K562 (cell line): ENCODE data around the gene OR52E4. TPM values are rescaled to one million over a fixed set of nuclear protein-coding genes. Genes with fewer than 3 reads are reported as not detected.

Experiments used
- ATAC-seq: fragments of 200-7000 bp; cut with Tn5 transposase; 3 replicates; pipeline ENCODE4 v1.9.1; 2020; ENCODE audit warnings: moderate library complexity
- BruUV-seq: library from RNA; stranded (reverse); fragments of 400-500 nt; replicated peaks from 2 replicates; lab custom pipeline; 2021; lab: Mats Ljungman, UMichigan
- CTCF ChIA-PET: fragments of 300-600 bp; formaldehyde crosslinking; extraction: SDS; loops from one replicate; lab custom pipeline; 2021; ENCODE audit warnings: low intra/inter-chr PET ratio; lab: Yijun Ruan, JAX
- POLR2A ChIA-PET: fragments of 300-600, 350-650 bp; sonication (Branson Sonifier 250); formaldehyde crosslinking; extraction: SDS; loops from one replicate; lab custom pipeline; 2021; ENCODE audit warnings: antibody characterized with exemption, inconsistent platforms; lab: Yijun Ruan, JAX
- DNase-seq, 4 experiments: peaks; one replicate each; pipeline versions ENCODE4 v3.0.0 to v3.0.0-alpha.2; 2011 to 2018; ENCODE audit warnings: low spot score in 3 of 4, mixed read lengths in 3 of 4; ENCODE audit errors: extremely low read depth in 1 of 4
- FAIRE-seq: peaks from 2 replicates; lab custom pipeline; 2011; peaks lifted over from hg19 to GRCh38; lab: Jason Lieb, UNC
- H2AFZ ChIP-seq: 2 replicates; pipeline ENCODE4 v1.6.0; 2011; ENCODE audit warnings: low read depth, low read length, control low read depth, inconsistent platforms
- H3K27ac ChIP-seq: fragments of 200-600 bp; 3 replicates; pipeline ENCODE4 v1.8.0; 2011; ENCODE audit warnings: low read depth, mild to moderate bottlenecking, control low read depth, inconsistent platforms, low read length, moderate library complexity, mixed read lengths; ENCODE audit errors: extremely low read depth
- H3K27me3 ChIP-seq, 2 experiments: fragments of 300-600 bp in 1 of 2; 2 replicates in 1 of 2; 3 replicates in 1 of 2; pipeline versions ENCODE4 v1.6.0 to v1.8.0; 2011; ENCODE audit warnings: inconsistent platforms in 2 of 2, low read length in 2 of 2, mild to moderate bottlenecking in 1 of 2, mixed read lengths in 1 of 2, moderate library complexity in 1 of 2; ENCODE audit not compliant: control insufficient read depth in 2 of 2, insufficient read depth in 2 of 2
- H3K36me3 ChIP-seq: fragments of 300-600 bp; 3 replicates; pipeline ENCODE4 v1.8.0; 2011; ENCODE audit warnings: mild to moderate bottlenecking, low read length, inconsistent platforms; ENCODE audit not compliant: control insufficient read depth, insufficient read depth
- H3K4me1 ChIP-seq, 2 experiments: fragments of 200-600 bp in 1 of 2; replicated peaks in 1 of 2; 2 replicates in 1 of 2; 3 replicates in 1 of 2; pipeline versions ENCODE4 v1.5.1 to v1.8.0; 2011; ENCODE audit warnings: inconsistent platforms in 2 of 2, low read length in 2 of 2, mild to moderate bottlenecking in 1 of 2, mixed read lengths in 1 of 2, moderate library complexity in 1 of 2; ENCODE audit not compliant: control insufficient read depth in 2 of 2, insufficient read depth in 2 of 2
- H3K4me2 ChIP-seq: 2 replicates; pipeline ENCODE4 v1.6.1; 2011; ENCODE audit warnings: low read length, control low read depth, inconsistent platforms, mixed read lengths; ENCODE audit not compliant: insufficient read depth
- H3K4me3 ChIP-seq: fragments of 200-600 bp; sonication (generic), shearing (Covaris generic); 2 replicates; pipeline ENCODE4 v1.5.1; 2016; ENCODE audit warnings: control low read depth, inconsistent platforms
- H3K79me2 ChIP-seq: fragments of 200-600 bp; 3 replicates; pipeline ENCODE4 v1.8.0; 2011; ENCODE audit warnings: low read length, inconsistent platforms; ENCODE audit not compliant: control insufficient read depth, insufficient read depth
- H3K9ac ChIP-seq, 2 experiments: 2 replicates each; pipeline versions ENCODE4 v1.6.0 to v1.6.1; 2011; ENCODE audit warnings: low read depth in 2 of 2, low read length in 2 of 2, control low read depth in 1 of 2, inconsistent platforms in 1 of 2, mild to moderate bottlenecking in 1 of 2, mixed read lengths in 1 of 2; ENCODE audit not compliant: insufficient read depth in 1 of 2
- H3K9me1 ChIP-seq: one replicate; pipeline ENCODE4 v1.6.0; 2011; ENCODE audit warnings: inconsistent platforms, mild to moderate bottlenecking, low read length, moderate library complexity; ENCODE audit not compliant: control insufficient read depth, insufficient read depth
- H3K9me3 ChIP-seq: replicated peaks from 2 replicates; pipeline ENCODE4 v1.5.1; 2011; ENCODE audit warnings: low read depth, low read length, inconsistent platforms; ENCODE audit not compliant: control insufficient read depth, insufficient read depth
- H4K20me1 ChIP-seq: replicated peaks from 2 replicates; pipeline ENCODE4 v1.6.1; 2011; ENCODE audit warnings: low read length, inconsistent platforms, mixed read lengths; ENCODE audit not compliant: control insufficient read depth, insufficient read depth
- CTCF ChIP-seq, 3 experiments: IDR thresholded peaks in 2 of 3; conservative IDR thresholded peaks in 1 of 3; 2 replicates each; pipeline ENCODE4 v1.5.1; 2011 to 2012; ENCODE audit warnings: low read length in 3 of 3, mild to moderate bottlenecking in 3 of 3, control low read depth in 2 of 3, improper control_type of control experiment in 1 of 3, inconsistent platforms in 1 of 3, low read depth in 1 of 3, mixed read lengths in 1 of 3, moderate library complexity in 1 of 3; ENCODE audit not compliant: insufficient read depth in 2 of 3
- DLX4 ChIP-seq: fragments of 250-450 bp; sonication (Bioruptor Pico); IDR thresholded peaks from 2 replicates; pipeline ENCODE4 v1.6.1; 2021; ENCODE audit warnings: mild to moderate bottlenecking
- E2F5 ChIP-seq: sonication (generic); formaldehyde crosslinking; IDR thresholded peaks from 2 replicates; pipeline ENCODE4 v1.8.0; 2022; ENCODE audit warnings: mild to moderate bottlenecking, missing genetic modification reagents
- ELF4 ChIP-seq: fragments of 450-650 bp; formaldehyde crosslinking; IDR thresholded peaks from 2 replicates; pipeline ENCODE4 v1.4.0; 2022; ENCODE audit warnings: missing genetic modification characterization
- HNRNPLL ChIP-seq: fragments of 200-400 bp; formaldehyde crosslinking; IDR thresholded peaks from 2 replicates; pipeline ENCODE4 v1.6.1; 2017; ENCODE audit warnings: low read length, low read depth, mild to moderate bottlenecking; ENCODE audit not compliant: poor library complexity, severe bottlenecking
- KAT8 ChIP-seq: fragments of 450-650 bp; IDR thresholded peaks from 2 replicates; pipeline ENCODE4 v1.6.1; 2016; ENCODE audit warnings: low read depth, mild to moderate bottlenecking
- MAZ ChIP-seq, 2 experiments: fragments of 450-650 bp in 1 of 2; sonication (generic) in 1 of 2; formaldehyde crosslinking; IDR thresholded peaks in 1 of 2; conservative IDR thresholded peaks in 1 of 2; 2 replicates each; pipeline versions ENCODE4 v1.4.0 to v1.5.0; 2020; ENCODE audit warnings: mild to moderate bottlenecking in 1 of 2, missing genetic modification reagents in 1 of 2
- MIER1 ChIP-seq: fragments of 450-650 bp; IDR thresholded peaks from 2 replicates; pipeline ENCODE4 v1.6.1; 2016; ENCODE audit warnings: antibody characterized with exemption, mild to moderate bottlenecking, low read depth
- TAL1 ChIP-seq: fragments of 450-650 bp; IDR thresholded peaks from 2 replicates; pipeline ENCODE4 v1.6.1; 2016; ENCODE audit warnings: mild to moderate bottlenecking
- ZFPM2 ChIP-seq: fragments of 250-450 bp; sonication (Bioruptor Pico); IDR thresholded peaks from 2 replicates; pipeline ENCODE4 v1.5.1; 2022; ENCODE audit warnings: mild to moderate bottlenecking
- ZNF232 ChIP-seq: sonication (generic); formaldehyde crosslinking; IDR thresholded peaks from 2 replicates; pipeline ENCODE4 v1.8.0; 2022; ENCODE audit warnings: mild to moderate bottlenecking, missing genetic modification reagents
- ZNF766 ChIP-seq: fragments of 200-800 bp; sonication (Bioruptor generic); conservative IDR thresholded peaks from 2 replicates; pipeline ENCODE4 v1.6.1; 2016; ENCODE audit warnings: missing genetic modification characterization, missing compliant biosample characterization
- WGBS: fragments of 100-300 bp; shearing (Covaris generic); methylation state at CpG from one replicate; pipeline ENCODE4 v1.1.6; 2016; ENCODE audit warnings: low coverage, mixed read lengths; ENCODE audit not compliant: insufficient coverage; ENCODE audit errors: missing lambda C conversion rate; 5-methylcytosine and 5-hydroxymethylcytosine counted together
- in situ Hi-C: fragments of 300-500 bp; cut with MboI; formaldehyde crosslinking; loops from 4 replicates; pipeline ENCODE4 v1.15.0; 2018; ENCODE audit warnings: inconsistent platforms, mixed read lengths
- intact Hi-C: fragments of 100-400 bp; cut with micrococcal nuclease; formaldehyde crosslinking; loops from 2 replicates; pipeline ENCODE4 v1.14.2; 2022
- polyA plus RNA-seq, 8 experiments: library from polyadenylated mRNA; depleted of rRNA in 4 of 8; stranded (reverse) in 5 of 8; unstranded in 3 of 8; fragments of >200 nt; fragmentation: Nextera tagmentation in 2 of 8; fragmentation: Illumina TruSeq in 1 of 8; extraction: Ambion mirVana in 2 of 8; extraction: Trizol in 1 of 8; gene quantifications; 2 replicates each; pipeline versions ENCODE4 v1.2.1 to v1.2.3, GENCODE V29; 2011 to 2014; ENCODE audit warnings: inconsistent platforms in 1 of 8, missing spikeins in 1 of 8
- total RNA-seq, 7 experiments: library from RNA; depleted of rRNA in 6 of 7; stranded (reverse); fragments of >200 nt in 6 of 7; fragmentation: Illumina TruSeq in 2 of 7; extraction: Trizol in 2 of 7; gene quantifications; 2 replicates each; pipeline versions ENCODE4 v1.2.1 to v1.2.3, GENCODE V29; 2011 to 2021; ENCODE audit warnings: low replicate concordance in 1 of 7

Gene OR52E4
- total and polyA plus RNA-seq, 9 of the 15 experiments (the other 6 are each of a cell fraction or from before 2014, with no cell fraction given) = not detected

- H3K27me3 ChIP-seq = no peaks in the 10 kb centered on the region
- FAIRE-seq = no peak
These were observed 14.6 kb upstream of the OR52E4 start for GRCh38 chr11:5865826-5866225.

GRCh38 chr11:5878564-5878963 is 1.9 kb upstream of the OR52E4 start:
- CTCF ChIA-PET = no interaction called here
- no peak overlapping the region for H3K27ac ChIP-seq
- WGBS = 6% methylated on average over 2 of the region's 2 CpGs
- H3K4me2 ChIP-seq = no peak overlapping the region
- ATAC-seq = no peak
- intact Hi-C loops = no loop called here
- FAIRE-seq = no peak
- H2AFZ ChIP-seq = no peak overlapping the region
- no peaks in the 10 kb centered on the region for H4K20me1 ChIP-seq
- H3K4me3 ChIP-seq = no peak overlapping the region
- no peak overlapping the region for H3K9ac ChIP-seq
- no peaks in the 10 kb centered on the region for H3K79me2 ChIP-seq
- DNase-seq = no peak
- no peaks in the 10 kb centered on the region for H3K9me3 ChIP-seq
- H3K4me1 ChIP-seq = no peaks in the 10 kb centered on the region
- BruUV-seq = no TSS peak
- H3K9me1 ChIP-seq = no peaks in the 10 kb centered on the region
- TF ChIP-seq HNRNPLL (no peak), CTCF (IDR thresholded peaks at IDR 0.05 in 2 of 3, conservative IDR thresholded peaks at IDR 0.05 in 1 of 3; ENCODE audit: insufficient read depth in 2 of 3, low read depth in 1 of 3, low read length in 3 of 3) (no peak), ELF4 (CRISPR knock-in tag) (no peak), TAL1 (no peak), ZNF232 (no peak), MAZ (CRISPR knock-in tag; conservative IDR thresholded peaks at IDR 0.05 in 1 of 2, IDR thresholded peaks at IDR 0.05 in 1 of 2) (no peak), ZFPM2 (CRISPR knock-in tag) (no peak), KAT8 (no peak), DLX4 (CRISPR knock-in tag) (no peak), ZNF766 (CRISPR knock-in tag) (no peak), MIER1 (no peak)
- POLR2A ChIA-PET = no interaction called here
- in situ Hi-C loops = no loop called here
- no peaks in the 10 kb centered on the region for H3K36me3 ChIP-seq
- peaks cover 0 to 3% of the 10 kb centered on the region in 2 experiments; a peak in 1 of 5 replicates for H3K27me3 ChIP-seq

More at GRCh38 chr11:5865826-5866225, 14.6 kb upstream of the OR52E4 start:
- CTCF ChIA-PET = no interaction called here
- Histone ChIP-seq H4K20me1 (no peaks in the 10 kb centered on the region), H3K4me3 (no peak overlapping the region), H3K9me3 (no peaks in the 10 kb centered on the region), H2AFZ (no peak overlapping the region), H3K27ac (no peak overlapping the region), H3K36me3 (no peaks in the 10 kb centered on the region), H3K4me1 (no peaks in the 10 kb centered on the region), H3K9me1 (no peaks in the 10 kb centered on the region), H3K79me2 (no peaks in the 10 kb centered on the region), H3K9ac (no peak overlapping the region), H3K4me2 (no peak overlapping the region)
- WGBS = 13% methylated on average over 2 of the region's 2 CpGs
- DNase-seq (no peak), ATAC-seq (no peak)
- BruUV-seq = no TSS peak
- POLR2A ChIA-PET = no interaction called here
- TF ChIP-seq E2F5 = no peak
- intact Hi-C loops = no loop called here
- in situ Hi-C loops = no loop called here
